GM21515 (cell line): ENCODE measurements around the gene ZNF397.
"Not testable (repeated sequence)": the region's sequence is repeated elsewhere in the genome, so short reads cannot be mapped to it uniquely, and the experiment has no call there.

Source experiments
- ATAC-seq: cut with Tn5 transposase; IDR thresholded peaks from one replicate; pipeline ENCODE4 v1.9.1; 2021; ENCODE audit not compliant: unreplicated experiment

Gene ZNF397

GRCh38 chr18:35240664-35241447 lies at the start of gene ZNF397:
TSS of gene ZNF397 (plus strand) at chr18:35241034. CDS start at chr18:35242471, 1,437 bp downstream.
- peak; percentile 98 for ATAC-seq

DNA sequence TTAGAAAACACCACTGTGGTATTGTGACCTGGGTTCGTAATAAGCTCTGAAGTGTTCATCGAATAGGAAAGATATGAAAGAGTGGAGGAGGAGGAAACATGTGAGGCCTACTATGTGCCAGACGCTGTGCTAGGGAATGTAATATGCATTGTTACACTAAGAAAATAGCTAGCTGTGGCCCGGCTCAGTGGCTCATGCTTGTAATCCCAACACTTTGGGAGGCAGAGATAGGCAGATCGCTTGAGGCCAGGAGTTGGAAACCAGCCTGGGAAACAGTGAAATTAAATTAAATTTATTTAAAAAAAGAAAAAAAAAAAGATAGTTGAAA lies 49.2 kb upstream of the ZNF397 start:
- no peak for ATAC-seq

- no peak for ATAC-seq
Measured at GRCh38 chr18:35192415-35192814, 48.4 kb upstream of the ZNF397 start.

DNA sequence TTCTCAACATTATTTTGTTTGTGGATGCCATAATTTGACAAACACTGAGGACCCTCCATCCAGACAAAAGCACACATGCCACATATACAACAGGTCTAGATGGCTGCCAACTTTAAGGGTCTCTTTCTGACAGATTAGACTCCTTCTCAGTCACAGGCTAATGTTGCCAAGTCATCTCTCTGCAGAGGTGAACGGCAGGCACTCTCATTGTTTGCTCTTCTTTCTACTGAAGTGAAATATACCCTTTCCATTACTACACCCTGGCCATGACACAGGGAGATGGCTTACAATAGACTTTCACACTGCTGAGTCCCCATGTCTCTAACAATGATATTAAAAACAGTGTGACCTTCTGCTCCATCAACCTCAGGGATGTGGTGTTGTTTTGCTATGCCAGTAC lies 47.5 kb upstream of the ZNF397 start:
- no peak for ATAC-seq

- no peak for ATAC-seq
Measured at GRCh38 chr18:35197296-35197695, 43.5 kb upstream of the ZNF397 start.

- ATAC-seq = no peak
Measured at GRCh38 chr18:35201256-35201931, 39.4 kb upstream of the ZNF397 start.

DNA sequence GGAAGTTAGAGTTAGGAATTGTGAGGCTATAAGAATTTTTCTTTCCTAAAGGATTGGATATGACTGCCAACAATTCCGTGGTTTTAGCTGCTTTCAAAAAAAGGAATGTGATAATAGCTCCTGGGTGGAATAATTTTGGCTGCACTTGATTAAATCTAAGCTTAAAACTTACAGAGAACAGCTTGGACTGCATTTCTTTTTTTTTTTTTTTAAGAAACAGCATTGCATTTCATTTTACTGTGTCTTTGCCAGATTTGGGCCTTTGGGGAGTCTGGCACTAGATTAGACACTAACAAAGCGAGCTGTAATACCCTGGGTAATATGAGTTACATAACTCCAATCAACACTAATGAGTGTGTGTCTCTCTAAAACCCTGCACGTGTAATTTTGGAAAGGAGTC lies 37.8 kb upstream of the ZNF397 start:
- ATAC-seq = no peak

DNA sequence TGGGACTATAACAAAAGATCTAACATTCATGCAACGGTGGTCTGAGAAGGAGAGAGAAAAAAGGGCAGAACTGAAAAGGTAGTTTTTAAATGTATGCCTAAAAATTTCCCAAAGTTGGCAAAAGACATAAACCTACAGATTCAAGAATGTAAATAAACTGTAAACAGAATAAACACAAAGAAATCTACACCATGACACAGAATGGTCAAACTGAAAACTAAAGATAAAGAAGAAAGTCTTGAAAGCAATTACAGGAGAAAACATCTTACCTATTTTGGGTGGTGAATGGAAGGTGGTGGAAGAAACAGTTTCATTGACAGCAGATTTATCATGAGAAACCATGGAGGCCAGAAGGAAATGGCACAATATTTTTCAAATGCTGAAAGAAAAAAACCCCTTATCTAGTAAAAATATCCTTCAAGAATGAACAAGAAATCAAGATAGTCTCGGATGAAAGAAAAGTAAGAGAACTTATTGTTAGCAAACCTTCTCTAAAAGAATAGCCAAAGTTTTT lies 35.6 kb upstream of the ZNF397 start:
- ATAC-seq = no peak

- ATAC-seq = not testable (repeated sequence)
Measured at GRCh38 chr18:35205746-35206458, 34.9 kb upstream of the ZNF397 start.

- no peak for ATAC-seq
Measured at GRCh38 chr18:35215026-35215425, 25.8 kb upstream of the ZNF397 start.

- ATAC-seq = not testable (repeated sequence)
Measured at GRCh38 chr18:35216611-35217010, 24.2 kb upstream of the ZNF397 start.

DNA sequence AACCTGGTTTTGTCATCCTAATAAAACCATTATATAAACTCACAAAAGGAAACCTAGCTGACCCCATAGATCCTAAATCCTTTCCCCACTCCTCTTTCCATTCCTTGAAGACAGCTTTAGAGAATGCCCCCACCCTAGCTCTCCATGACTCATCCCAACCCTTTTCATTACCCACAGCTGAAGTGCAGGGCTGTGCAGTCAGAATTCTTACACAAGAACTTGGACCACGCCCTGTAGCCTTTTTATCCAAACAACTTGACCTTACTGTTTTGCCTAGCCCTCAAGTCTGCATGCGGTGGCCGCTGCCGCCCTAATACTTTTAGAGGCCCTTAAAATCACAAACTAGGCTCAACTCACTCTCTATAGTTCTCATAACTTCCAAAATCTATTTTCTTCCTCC lies 21.5 kb upstream of the ZNF397 start:
- ATAC-seq = not testable (repeated sequence)

- ATAC-seq = no peak
Measured at GRCh38 chr18:35220424-35220823, 20.4 kb upstream of the ZNF397 start.

GRCh38 chr18:35223797-35224196 lies 17.0 kb upstream of the ZNF397 start:
- no peak for ATAC-seq

DNA sequence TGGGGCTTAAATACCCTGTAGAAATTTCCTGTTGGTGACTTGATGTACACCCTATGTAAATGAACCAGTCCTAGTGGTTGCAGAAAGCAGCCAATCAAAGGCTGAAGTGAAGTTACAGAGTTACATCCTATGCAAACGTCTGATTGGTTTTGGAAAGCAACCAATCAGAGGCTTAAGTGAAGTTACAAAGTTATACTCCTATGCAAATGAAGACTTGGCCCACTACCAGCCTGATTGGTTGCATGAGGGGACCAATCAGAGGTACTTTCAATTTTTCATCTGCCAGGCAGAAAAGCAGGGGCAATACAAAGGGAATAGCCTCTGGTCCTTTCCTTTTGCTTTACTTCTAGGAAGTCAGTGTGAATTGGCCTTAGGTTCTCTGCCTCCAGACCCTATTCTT lies 13.6 kb upstream of the ZNF397 start:
- ATAC-seq = no peak

GRCh38 chr18:35231052-35231451 lies 9.8 kb upstream of the ZNF397 start:
- ATAC-seq = peak; percentile 90

DNA sequence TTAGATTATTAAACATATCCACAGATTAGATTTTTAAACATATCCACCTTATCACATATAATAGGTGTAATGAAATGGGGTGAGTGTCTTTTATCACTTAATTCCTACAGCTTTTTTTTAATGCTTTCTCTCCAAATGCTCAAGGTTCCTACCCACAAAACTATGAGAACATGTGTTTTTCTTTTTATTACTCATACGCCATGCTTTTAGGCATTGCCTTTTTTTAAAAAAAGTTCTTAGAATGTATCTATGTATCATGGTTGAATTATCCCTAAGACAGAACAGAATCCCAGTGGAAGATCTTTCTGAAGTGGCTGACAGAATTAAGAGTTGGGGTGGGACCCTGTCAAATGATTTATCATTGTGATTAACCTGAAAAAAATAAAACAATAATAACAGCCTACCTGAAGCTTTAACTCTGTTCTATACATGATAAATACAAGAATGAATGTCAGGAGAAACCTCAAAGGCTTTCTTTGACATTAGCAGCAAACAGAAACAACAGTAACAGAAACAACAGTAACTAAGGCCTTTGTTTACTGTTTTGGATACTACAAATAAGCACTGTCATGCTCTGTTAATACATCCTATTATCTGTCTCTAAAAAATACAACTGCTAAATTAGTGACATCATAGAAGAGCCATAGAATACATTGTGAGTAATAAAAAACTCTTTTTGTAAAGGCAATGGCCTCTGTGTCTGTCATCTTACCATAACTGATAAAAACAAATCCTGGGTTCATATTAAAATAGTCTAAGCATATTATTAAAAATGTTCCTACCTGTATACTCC lies 4.1 kb upstream of the ZNF397 start:
- no peak for ATAC-seq

- ATAC-seq = no peak
Measured at GRCh38 chr18:35239314-35239713, 1.5 kb upstream of the ZNF397 start.

- peak; percentile 2 for ATAC-seq
Measured at GRCh38 chr18:35241448-35241804, 592 bp downstream of the ZNF397 start.

DNA sequence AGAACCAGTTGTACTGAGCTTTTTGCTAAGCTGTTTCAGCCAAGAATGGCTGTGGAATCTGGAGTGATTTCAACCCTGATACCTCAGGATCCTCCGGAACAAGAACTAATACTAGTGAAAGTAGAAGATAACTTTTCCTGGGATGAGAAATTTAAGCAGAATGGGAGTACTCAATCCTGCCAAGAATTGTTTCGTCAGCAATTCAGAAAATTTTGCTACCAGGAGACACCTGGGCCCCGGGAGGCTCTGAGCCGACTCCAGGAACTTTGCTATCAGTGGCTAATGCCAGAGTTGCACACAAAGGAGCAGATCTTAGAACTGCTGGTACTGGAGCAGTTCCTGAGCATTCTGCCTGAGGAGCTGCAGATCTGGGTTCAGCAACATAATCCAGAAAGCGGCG lies 1.6 kb downstream of the ZNF397 start:
- ATAC-seq = no peak

GRCh38 chr18:35244671-35245070 lies 3.8 kb downstream of the ZNF397 start:
- no peak for ATAC-seq
